SK-N-SH (cell line): Measurements from ENCODE around the gene INPP5J. TPM values are rescaled to one million over a fixed set of nuclear protein-coding genes. Genes with fewer than 3 reads are reported as not detected.

Experiments
- CTCF ChIA-PET: fragments of 300-600, 350-600 bp; formaldehyde crosslinking; extraction: SDS; loops from one replicate; lab custom pipeline; 2021; lab: Yijun Ruan, JAX
- POLR2A ChIA-PET: fragments of 350-600 bp; sonication (Branson Sonifier 250); formaldehyde crosslinking; extraction: SDS; loops from one replicate; lab custom pipeline; 2020; ENCODE audit warnings: antibody characterized with exemption, inconsistent platforms; lab: Yijun Ruan, JAX
- DNase-seq: peaks from one replicate; pipeline ENCODE4 v3.0.0; 2012
- H2AFZ ChIP-seq: fragments of 200-600 bp; sonication (generic); 2 replicates; pipeline ENCODE4 v1.8.1; 2016; ENCODE audit warnings: antibody characterized with exemption, mild to moderate bottlenecking, low read depth
- H3F3A ChIP-seq: fragments of 200-600 bp; sonication (generic); replicated peaks from 2 replicates; pipeline ENCODE3; 2016; ENCODE audit warnings: antibody characterized with exemption, mild to moderate bottlenecking; ENCODE audit not compliant: insufficient read depth
- H3K27ac ChIP-seq, 2 experiments: fragments of 200-500 bp in 1 of 2; fragments of 200-600 bp in 1 of 2; sonication (Bioruptor generic) in 1 of 2; sonication (generic), shearing (Covaris generic) in 1 of 2; 2 replicates each; pipeline versions ENCODE4 v1.5.1 to v1.6.1; 2014 to 2016; ENCODE audit warnings: low read depth in 2 of 2, inconsistent platforms in 1 of 2, low read length in 1 of 2, mild to moderate bottlenecking in 1 of 2, mixed read lengths in 1 of 2
- H3K27me3 ChIP-seq: fragments of 200-600 bp; sonication (generic), shearing (Covaris generic); 2 replicates; pipeline ENCODE4 v1.6.1; 2016; ENCODE audit warnings: mixed run types; ENCODE audit not compliant: insufficient read depth
- H3K36me3 ChIP-seq, 2 experiments: fragments of 200-500 bp in 1 of 2; fragments of 200-600 bp in 1 of 2; sonication (Bioruptor generic) in 1 of 2; sonication (generic) in 1 of 2; replicated peaks in 1 of 2; 2 replicates each; pipeline versions ENCODE3 to v1.5.1; 2014 to 2016; ENCODE audit warnings: low read length in 1 of 2, mild to moderate bottlenecking in 1 of 2; ENCODE audit not compliant: insufficient read depth in 2 of 2, control insufficient read depth in 1 of 2
- H3K4me1 ChIP-seq, 2 experiments: fragments of 200-500 bp in 1 of 2; fragments of 200-600 bp in 1 of 2; sonication (Bioruptor generic) in 1 of 2; sonication (generic), shearing (Covaris generic) in 1 of 2; 2 replicates each; pipeline versions ENCODE4 v1.5.1 to v1.6.1; 2014 to 2016; ENCODE audit warnings: low read depth in 1 of 2, low read length in 1 of 2, mixed run types in 1 of 2; ENCODE audit not compliant: insufficient read depth in 2 of 2, control insufficient read depth in 1 of 2
- H3K4me2 ChIP-seq: fragments of 200-600 bp; sonication (generic), shearing (Covaris generic); 2 replicates; pipeline ENCODE4 v1.6.1; 2017; ENCODE audit warnings: mixed run types
- H3K4me3 ChIP-seq, 2 experiments: fragments of 200-500 bp in 1 of 2; fragments of 200-600 bp in 1 of 2; sonication (Bioruptor generic) in 1 of 2; sonication (generic), shearing (Covaris generic) in 1 of 2; 2 replicates each; pipeline versions ENCODE4 v1.5.1 to v1.8.1; 2014 to 2016; ENCODE audit warnings: low read depth in 2 of 2, inconsistent platforms in 1 of 2, low read length in 1 of 2, mild to moderate bottlenecking in 1 of 2, mixed read lengths in 1 of 2, moderate library complexity in 1 of 2
- H3K79me2 ChIP-seq: fragments of 200-600 bp; sonication (generic); 2 replicates; pipeline ENCODE4 v1.8.1; 2017; ENCODE audit warnings: mild to moderate bottlenecking; ENCODE audit not compliant: insufficient read depth
- H3K9ac ChIP-seq: fragments of 200-600 bp; sonication (generic); 2 replicates; pipeline ENCODE4 v1.6.1; 2017; ENCODE audit warnings: mixed run types
- H3K9me2 ChIP-seq: fragments of 200-600 bp; sonication (generic); 2 replicates; pipeline ENCODE4 v1.6.1; 2017; ENCODE audit warnings: mixed run types
- H3K9me3 ChIP-seq: fragments of 200-600 bp; sonication (generic); 2 replicates; pipeline ENCODE4 v1.6.1; 2017; ENCODE audit warnings: mixed run types, mild to moderate bottlenecking, moderate library complexity
- H4K20me1 ChIP-seq: fragments of 200-600 bp; sonication (generic); 2 replicates; pipeline ENCODE4 v1.6.1; 2017; ENCODE audit warnings: mild to moderate bottlenecking, mixed run types; ENCODE audit not compliant: insufficient read depth
- CHD2 ChIP-seq: fragments of 150-350 bp; IDR thresholded peaks from 2 replicates; pipeline ENCODE4 v1.6.1; 2018; ENCODE audit warnings: low read length; ENCODE audit not compliant: partially characterized antibody
- FOSL2 ChIP-seq: IDR thresholded peaks from 2 replicates; pipeline ENCODE4 v1.4.0; 2012; ENCODE audit warnings: low read depth, mild to moderate bottlenecking, moderate library complexity, borderline replicate concordance
- FOXJ3 ChIP-seq: sonication (generic); formaldehyde crosslinking; IDR thresholded peaks from 2 replicates; pipeline ENCODE4 v1.5.1; 2020; ENCODE audit warnings: mild to moderate bottlenecking, missing genetic modification reagents
- FOXM1 ChIP-seq: IDR thresholded peaks from 2 replicates; pipeline ENCODE4 v1.4.0; 2012; ENCODE audit warnings: low read depth, mild to moderate bottlenecking
- GABPA ChIP-seq: IDR thresholded peaks from 2 replicates; pipeline ENCODE4 v1.4.0; 2012; ENCODE audit warnings: low read depth, mild to moderate bottlenecking
- GATA2 ChIP-seq: sonication (generic); formaldehyde crosslinking; IDR thresholded peaks from 2 replicates; pipeline ENCODE4 v1.5.0; 2020; ENCODE audit warnings: mild to moderate bottlenecking, missing genetic modification reagents
- MXI1 ChIP-seq: IDR thresholded peaks from 2 replicates; pipeline ENCODE4 v1.6.1; 2012; ENCODE audit warnings: mild to moderate bottlenecking, low read depth, low read length, improper control_type of control experiment
- NRF1 ChIP-seq: IDR thresholded peaks from 2 replicates; pipeline ENCODE4 v1.6.1; 2012; ENCODE audit warnings: low read depth, mild to moderate bottlenecking, low read length
- POLR2AphosphoS5 ChIP-seq: IDR thresholded peaks from 2 replicates; pipeline ENCODE4 v1.6.1; 2012; ENCODE audit warnings: low read depth, low read length
- RAD21 ChIP-seq: IDR thresholded peaks from 2 replicates; pipeline ENCODE4 v1.6.1; 2012; ENCODE audit warnings: mild to moderate bottlenecking, low read length
- RCOR1 ChIP-seq: fragments of 150-350 bp; IDR thresholded peaks from 2 replicates; pipeline ENCODE4 v1.6.1; 2017; ENCODE audit warnings: antibody characterized with exemption, low read length
- RFX5 ChIP-seq: IDR thresholded peaks from 2 replicates; pipeline ENCODE4 v1.6.1; 2012; ENCODE audit warnings: mild to moderate bottlenecking, improper control_type of control experiment, low read length
- RXRA ChIP-seq: IDR thresholded peaks from 2 replicates; pipeline ENCODE4 v1.4.0; 2012; ENCODE audit warnings: low read depth, mild to moderate bottlenecking, borderline replicate concordance
- SIN3A ChIP-seq: IDR thresholded peaks from 2 replicates; pipeline ENCODE4 v1.6.1; 2012; ENCODE audit warnings: low read depth, mild to moderate bottlenecking, low read length, moderate library complexity, borderline replicate concordance
- SMC3 ChIP-seq: IDR thresholded peaks from 2 replicates; pipeline ENCODE4 v1.6.1; 2012; ENCODE audit warnings: low read depth, low read length, improper control_type of control experiment
- TAF1 ChIP-seq: IDR thresholded peaks from 2 replicates; pipeline ENCODE4 v1.6.1; 2012; ENCODE audit warnings: low read depth, mild to moderate bottlenecking, low read length, moderate library complexity, borderline replicate concordance
- TCF12 ChIP-seq: IDR thresholded peaks from 2 replicates; pipeline ENCODE4 v1.4.0; 2012
- WGBS: methylation state at CpG from one replicate; pipeline ENCODE4 v1.1.6; 2017; ENCODE audit warnings: low lambda C conversion rate; 5-methylcytosine and 5-hydroxymethylcytosine counted together
- polyA plus RNA-seq, 3 experiments: library from polyadenylated mRNA; depleted of rRNA; stranded (reverse); fragments of >200 nt; gene quantifications; 2 replicates each; pipeline ENCODE4 v1.2.3, GENCODE V29; 2012
- TF ChIP-seq, protein P1 (sequence below): IDR thresholded peaks from 2 replicates; pipeline ENCODE4 v1.4.0; 2012; ENCODE audit warnings: low read depth, borderline replicate concordance
- TF ChIP-seq, protein P2 (sequence below): fragments of 200-600 bp; sonication (generic); IDR thresholded peaks from 2 replicates; pipeline ENCODE4 v1.6.1; 2017; ENCODE audit warnings: antibody characterized with exemption, mild to moderate bottlenecking, moderate library complexity

Gene INPP5J
- polyA plus RNA-seq, 1 of the 3 experiments (the other 2 are of a cell fraction): 3.2 TPM

DNA sequence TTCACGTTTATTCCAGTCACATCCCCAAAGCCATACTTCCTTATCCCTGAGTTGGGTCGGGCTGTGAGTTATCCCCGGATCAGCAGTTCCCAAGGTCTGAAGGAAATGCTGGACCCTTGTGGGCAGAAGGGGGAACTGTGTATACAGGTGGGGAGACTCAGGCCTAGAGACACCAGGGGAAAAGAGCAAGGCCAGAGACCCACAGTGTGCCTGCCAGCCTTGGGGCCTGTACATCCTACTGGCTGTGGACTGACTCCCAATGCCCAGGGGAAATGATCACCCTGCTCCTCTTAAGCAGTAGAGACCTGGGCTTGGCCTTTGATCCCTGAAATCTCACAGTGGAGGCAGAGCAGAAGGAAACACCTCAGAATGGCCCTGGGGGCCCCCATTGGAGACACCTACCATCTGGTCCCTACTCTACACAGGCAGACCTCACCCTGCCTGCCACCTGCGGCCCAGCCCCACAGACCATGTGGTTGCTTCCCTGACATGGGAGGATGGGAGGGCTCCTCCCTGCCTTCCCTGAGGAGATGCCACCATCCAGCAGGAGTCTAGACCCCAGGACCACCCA, 16.7 kb upstream of the INPP5J start:
- H3K4me3 ChIP-seq: peak overlapping the region; percentile 86 to 94; a peak in 3 of 4 replicates
- H2AFZ ChIP-seq: no peak overlapping the region
- H4K20me1 ChIP-seq: no peaks in the 10 kb centered on the region
- CTCF ChIA-PET: interaction anchor here (2.0 to 7.4 kb wide), 5 partner anchors 12 to 167 kb away, joined by 14 to 85 read pairs (median 39); no protein-coding TSS in a partner anchor
- WGBS: 87% methylated on average over 4 of the region's 4 CpGs
- H3F3A ChIP-seq: peaks cover 22% of the 10 kb centered on the region
- peak overlapping the region in 1 of 2 experiments; percentile 85; a peak in 1 of 4 replicates for H3K27ac ChIP-seq
- H3K79me2 ChIP-seq: peaks cover 13% of the 10 kb centered on the region; the same call in 1 of the 2 replicates
- no peak for DNase-seq
- no peaks in the 10 kb centered on the region for H3K9me3 ChIP-seq
- H3K4me1 ChIP-seq: peaks cover 0 to 13% of the 10 kb centered on the region in 2 experiments; a peak in 1 of 4 replicates
- H3K9ac ChIP-seq: peak overlapping the region; percentile 98; the same call in 1 of the 2 replicates
- H3K36me3 ChIP-seq: peaks cover 0 to 10% of the 10 kb centered on the region in 2 experiments
- POLR2A ChIA-PET: no interaction called here
- H3K9me2 ChIP-seq: no peaks in the 10 kb centered on the region
- H3K27me3 ChIP-seq: no peaks in the 10 kb centered on the region
- TF ChIP-seq RFX5 (no peak), SMC3 (no peak), TAF1 (no peak), FOSL2 (no peak), POLR2AphosphoS5 (no peak), NRF1 (no peak), GATA2 (CRISPR knock-in tag) (no peak), GABPA (no peak), FOXJ3 (CRISPR knock-in tag) (no peak), FOXM1 (no peak), MXI1 (no peak), TCF12 (no peak), CHD2 (no peak), SIN3A (no peak), RCOR1 (no peak), RAD21 (no peak), RXRA (no peak)
- TF ChIP-seq, protein P1, sequence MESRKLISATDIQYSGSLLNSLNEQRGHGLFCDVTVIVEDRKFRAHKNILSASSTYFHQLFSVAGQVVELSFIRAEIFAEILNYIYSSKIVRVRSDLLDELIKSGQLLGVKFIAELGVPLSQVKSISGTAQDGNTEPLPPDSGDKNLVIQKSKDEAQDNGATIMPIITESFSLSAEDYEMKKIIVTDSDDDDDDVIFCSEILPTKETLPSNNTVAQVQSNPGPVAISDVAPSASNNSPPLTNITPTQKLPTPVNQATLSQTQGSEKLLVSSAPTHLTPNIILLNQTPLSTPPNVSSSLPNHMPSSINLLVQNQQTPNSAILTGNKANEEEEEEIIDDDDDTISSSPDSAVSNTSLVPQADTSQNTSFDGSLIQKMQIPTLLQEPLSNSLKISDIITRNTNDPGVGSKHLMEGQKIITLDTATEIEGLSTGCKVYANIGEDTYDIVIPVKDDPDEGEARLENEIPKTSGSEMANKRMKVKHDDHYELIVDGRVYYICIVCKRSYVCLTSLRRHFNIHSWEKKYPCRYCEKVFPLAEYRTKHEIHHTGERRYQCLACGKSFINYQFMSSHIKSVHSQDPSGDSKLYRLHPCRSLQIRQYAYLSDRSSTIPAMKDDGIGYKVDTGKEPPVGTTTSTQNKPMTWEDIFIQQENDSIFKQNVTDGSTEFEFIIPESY: no peak
- TF ChIP-seq, protein P2, sequence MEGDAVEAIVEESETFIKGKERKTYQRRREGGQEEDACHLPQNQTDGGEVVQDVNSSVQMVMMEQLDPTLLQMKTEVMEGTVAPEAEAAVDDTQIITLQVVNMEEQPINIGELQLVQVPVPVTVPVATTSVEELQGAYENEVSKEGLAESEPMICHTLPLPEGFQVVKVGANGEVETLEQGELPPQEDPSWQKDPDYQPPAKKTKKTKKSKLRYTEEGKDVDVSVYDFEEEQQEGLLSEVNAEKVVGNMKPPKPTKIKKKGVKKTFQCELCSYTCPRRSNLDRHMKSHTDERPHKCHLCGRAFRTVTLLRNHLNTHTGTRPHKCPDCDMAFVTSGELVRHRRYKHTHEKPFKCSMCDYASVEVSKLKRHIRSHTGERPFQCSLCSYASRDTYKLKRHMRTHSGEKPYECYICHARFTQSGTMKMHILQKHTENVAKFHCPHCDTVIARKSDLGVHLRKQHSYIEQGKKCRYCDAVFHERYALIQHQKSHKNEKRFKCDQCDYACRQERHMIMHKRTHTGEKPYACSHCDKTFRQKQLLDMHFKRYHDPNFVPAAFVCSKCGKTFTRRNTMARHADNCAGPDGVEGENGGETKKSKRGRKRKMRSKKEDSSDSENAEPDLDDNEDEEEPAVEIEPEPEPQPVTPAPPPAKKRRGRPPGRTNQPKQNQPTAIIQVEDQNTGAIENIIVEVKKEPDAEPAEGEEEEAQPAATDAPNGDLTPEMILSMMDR: no peak
- peak overlapping the region; percentile 93 for H3K4me2 ChIP-seq
